Left lobe of liver (tissue), 2 donors: ENCODE measurements around the gene BUD31. TPM values are rescaled to one million over a fixed set of nuclear protein-coding genes. Genes with fewer than 3 reads are reported as not detected.
"Not testable (repeated sequence)": the region's sequence is repeated elsewhere in the genome, so short reads cannot be mapped to it uniquely, and the experiment has no call there.

Experiments used
- ATAC-seq: fragments of 200-7000 bp; cut with Tn5 transposase; one replicate; pipeline ENCODE4 v1.9.1; 2020; ENCODE audit warnings: mild to moderate bottlenecking, moderate library complexity
- DNase-seq: peaks from one replicate; pipeline ENCODE4 v3.0.0-alpha.2; 2020; ENCODE audit warnings: low spot score
- total RNA-seq: library from RNA; stranded (reverse); gene quantifications from one replicate; pipeline ENCODE4 v1.2.1, GENCODE V29; 2021
- donor health status: DM: no; HTN: no; CAD: no; lungs with moderate emphysema.
- donor health status: DM: no; HTN: yes; CAD: no.

BUD31 gene
- total RNA-seq, 1 donor from 2014 or later: 25.8 TPM

DNA sequence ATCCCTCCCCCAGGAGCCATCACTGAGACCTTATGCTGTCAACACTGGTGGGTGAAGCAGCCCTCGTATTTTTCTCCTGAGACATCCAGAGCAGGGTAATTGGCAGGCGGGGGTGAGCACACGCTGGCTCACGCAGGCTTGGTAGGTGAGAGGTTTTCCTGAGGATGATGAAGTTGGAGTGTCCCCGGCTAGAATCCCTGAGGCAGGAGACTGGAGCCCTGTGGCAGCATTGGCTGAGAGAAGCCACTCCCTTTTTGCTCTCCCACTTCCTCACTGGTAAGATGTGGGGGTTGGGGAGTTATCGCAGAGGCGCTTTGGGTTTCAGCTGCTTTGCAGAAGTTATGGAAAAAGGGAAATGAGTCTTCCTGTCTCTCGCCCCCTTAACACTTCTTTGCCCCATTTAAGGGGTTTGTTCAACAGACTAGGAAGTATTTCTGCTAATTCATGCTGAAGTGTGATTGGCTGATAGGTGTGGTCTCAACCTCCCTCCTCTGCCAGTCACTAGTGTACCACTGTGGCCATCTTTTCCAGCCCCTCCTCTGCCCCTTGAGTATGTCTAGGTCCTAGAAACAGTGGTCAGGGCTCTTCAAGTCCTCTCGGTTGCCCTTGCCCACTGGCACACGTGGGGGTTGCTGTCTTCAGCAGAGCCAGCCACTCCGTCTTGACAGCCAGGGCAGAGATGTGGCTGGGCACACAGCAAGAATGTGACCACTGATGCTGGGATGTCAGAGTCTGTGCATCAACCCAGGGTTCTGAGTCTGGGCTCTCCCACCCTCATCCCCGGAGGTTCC is 28.5 kb upstream of the BUD31 start:
- ATAC-seq (peak; percentile 2), DNase-seq (no peak)

DNA sequence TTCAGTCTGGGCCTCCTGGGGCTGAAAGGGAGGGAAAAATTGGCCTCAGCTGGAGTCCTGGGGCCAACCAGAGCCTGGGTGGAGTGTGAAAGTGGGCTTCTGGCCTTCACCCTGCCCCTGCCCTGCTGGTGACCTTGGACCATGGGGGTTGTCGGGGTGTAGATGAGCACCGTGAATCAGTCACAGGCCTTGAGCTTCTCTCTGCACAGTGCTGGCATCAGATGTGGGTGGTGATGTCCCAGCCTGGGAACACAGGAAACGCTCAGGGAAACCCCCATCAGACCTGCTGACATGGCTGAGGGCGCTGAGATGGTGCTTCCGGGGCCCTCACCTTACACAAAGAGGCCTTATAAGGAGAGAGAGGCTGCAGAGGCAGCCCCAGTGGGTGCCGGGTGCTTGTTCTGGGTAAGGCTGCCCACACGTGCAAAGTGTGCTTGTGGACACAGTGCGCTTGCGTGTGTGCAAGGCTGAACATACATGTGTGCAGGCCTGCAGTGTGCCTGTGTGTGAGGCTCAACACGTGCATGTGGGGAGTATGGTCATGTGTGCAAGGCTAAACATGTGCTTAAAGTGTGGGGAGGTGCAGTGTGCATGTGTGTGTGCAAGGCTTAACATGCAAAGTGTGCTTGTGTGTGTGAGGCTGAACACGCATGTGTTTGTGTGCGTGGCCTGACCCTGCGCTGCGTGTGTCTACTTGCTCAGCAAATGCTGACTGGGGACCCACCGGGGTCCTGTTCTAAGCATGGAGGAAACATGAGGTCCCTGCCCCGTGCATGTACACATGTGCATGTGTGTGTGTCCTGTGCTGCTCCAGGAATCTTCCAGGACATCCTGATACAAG is 27.7 kb upstream of the BUD31 start:
- DNase-seq (no peak), ATAC-seq (peak; percentile 24)

DNA sequence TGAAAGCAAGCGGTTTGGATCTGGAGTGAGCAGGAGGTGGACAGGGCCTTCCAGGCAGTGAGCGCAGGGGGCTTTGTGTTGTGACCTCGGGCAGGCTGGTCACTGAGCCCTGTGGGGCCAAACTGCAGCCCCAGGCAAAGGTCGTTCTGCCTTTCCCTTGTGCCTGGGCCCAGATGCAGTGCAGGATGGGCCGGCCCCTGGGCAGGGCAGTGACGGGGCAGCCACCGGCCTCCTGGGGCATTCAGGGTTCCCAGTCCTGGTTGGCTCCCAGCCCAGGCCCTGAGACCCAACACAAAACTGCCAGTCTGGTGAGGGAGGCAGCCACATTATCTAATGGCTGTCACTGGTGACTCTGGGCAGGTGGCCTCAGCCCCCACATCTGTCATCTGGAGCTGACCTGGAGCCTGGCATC is 27.1 kb upstream of the BUD31 start:
- ATAC-seq (peak; percentile 84), DNase-seq (peak; percentile 80)

DNA sequence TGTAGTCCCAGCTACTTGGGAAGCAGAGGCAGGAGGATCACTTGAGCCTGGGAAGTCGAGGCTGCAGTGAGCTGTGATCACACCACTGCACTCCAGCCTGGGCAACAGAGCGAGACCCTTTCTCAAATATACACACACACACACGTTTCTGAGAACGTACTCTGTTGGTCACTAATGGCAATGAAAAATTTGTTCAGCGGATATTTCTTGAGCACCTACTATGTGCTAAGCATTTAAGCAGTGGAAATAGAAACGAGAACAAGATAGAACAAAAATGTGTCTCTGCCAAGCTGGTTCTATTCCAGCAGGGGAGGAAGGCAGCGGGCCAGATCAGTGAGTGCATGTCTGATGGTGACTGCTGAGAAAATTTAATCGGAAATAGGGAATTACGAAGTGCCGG is 25.6 kb upstream of the BUD31 start:
- ATAC-seq (no peak), DNase-seq (no peak)

DNA sequence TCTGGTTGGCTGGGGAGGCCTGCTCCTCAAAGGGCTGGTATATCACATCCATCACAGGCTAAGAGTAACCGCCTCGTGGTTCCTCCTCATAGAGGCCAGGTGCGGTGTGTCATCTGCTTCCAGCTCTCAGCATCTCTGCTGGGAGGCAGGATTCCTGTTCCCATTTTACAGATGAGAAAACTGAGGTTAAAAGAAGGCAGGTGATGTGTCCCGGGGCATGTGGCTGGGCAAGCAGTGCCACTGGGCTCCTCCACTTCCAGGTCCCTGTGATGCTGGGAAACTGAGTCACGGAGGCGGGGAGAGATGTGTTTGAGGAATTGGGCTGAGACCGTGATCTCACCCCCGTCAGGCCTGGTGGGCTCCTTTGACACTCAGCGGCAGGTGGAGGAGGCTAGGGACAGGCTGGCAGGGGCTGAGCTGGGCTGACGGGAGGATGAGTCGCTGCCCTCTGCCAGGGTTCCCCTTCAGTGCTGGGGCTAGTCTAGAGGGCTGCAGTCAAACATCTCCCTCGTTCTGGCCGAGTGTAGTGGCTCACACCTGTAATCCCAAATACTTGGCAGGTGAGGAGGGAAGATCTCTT is 24.9 kb upstream of the BUD31 start:
- DNase-seq: no peak
- no peak for ATAC-seq

DNA sequence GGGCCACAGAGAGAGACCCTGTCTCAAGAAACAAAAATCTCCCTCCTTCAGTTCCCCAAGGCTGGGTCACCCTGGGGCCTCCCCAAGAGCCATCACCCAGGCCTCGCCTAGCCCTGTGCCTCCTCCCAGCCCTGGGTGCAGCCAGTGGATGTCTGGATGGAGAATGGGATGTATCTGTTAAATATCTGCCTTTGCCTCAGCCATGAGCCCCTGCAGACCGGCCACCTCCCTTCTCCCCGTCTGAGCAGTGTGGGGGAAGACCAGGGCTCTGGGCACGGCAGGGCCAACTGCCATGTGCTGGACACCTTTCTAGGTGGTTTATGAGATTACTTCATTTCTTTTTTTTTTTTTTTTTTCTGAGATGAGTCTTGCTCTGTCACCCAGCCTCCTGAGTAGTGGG is 24.2 kb upstream of the BUD31 start:
- DNase-seq: no peak

DNA sequence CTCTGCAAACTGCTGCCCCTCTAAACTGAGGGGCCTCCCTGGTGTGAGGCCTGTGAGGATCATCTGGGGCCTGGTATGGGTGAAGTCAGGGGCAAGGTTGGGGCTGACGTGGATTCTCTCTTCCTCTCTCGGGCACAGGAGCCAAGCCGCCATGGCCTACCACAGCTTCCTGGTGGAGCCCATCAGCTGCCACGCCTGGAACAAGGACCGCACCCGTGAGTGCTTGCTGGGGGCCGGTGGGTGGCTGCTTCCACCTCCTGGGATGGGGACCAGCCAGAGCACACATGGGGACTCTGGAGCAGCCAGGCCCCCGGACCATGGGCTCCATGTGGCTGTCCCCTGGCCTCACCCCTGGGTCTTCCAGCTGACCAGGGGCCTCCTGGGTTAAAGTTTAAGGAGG is 23.2 kb upstream of the BUD31 start:
- no peak for ATAC-seq
- no peak for DNase-seq

More for the DNA sequence above, 24.2 kb upstream of the BUD31 start:
- ATAC-seq: no peak

DNA sequence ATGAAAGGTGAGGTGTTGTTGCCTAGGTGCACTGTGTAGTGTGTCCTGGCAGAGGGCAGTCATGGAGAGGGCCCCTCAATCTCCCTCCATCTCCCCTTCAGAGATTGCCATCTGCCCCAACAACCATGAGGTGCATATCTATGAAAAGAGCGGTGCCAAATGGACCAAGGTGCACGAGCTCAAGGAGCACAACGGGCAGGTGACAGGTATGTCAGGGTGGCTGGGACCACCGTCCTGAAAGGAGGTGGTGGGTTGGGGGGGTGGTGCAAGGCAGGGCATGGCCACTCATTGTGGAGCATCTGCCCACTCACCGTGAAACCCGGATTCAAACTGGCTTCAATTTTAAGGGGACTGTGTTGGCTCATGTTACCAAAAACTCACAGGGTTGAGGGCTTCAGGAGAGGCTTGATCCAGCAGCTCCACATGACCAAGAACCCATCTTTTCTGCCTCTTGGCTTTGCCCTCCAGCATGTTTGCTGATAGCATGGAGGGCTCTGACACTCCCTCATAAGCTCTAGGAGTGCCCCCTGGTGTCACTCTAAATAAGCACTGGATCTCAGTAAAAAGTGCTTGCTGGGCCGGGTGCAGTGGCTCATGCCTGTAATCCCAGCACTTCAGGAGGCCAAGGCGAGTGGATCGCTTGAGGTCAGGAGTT is 22.1 kb upstream of the BUD31 start:
- ATAC-seq: peak; percentile 29
- no peak for DNase-seq

DNA sequence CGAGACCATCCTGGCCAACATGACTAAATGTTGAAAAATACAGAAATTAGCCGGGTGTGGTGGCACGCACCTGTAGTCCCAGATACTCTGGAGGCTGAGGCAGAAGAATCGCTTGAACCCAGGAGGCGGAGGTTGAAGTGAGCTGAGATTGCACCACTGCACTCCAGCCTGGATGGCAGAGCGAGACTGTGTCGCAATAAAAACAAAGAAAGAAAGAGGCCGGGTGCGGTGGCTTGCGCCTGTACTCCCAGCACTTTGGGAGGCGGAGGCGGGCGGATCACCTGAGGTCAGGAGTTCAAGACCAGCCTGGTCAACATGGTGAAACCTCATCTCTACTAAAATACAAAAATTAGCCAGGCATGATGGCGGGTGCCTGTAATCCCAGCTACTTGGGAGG is 21.5 kb upstream of the BUD31 start:
- peak; percentile 12 for ATAC-seq
- not testable (repeated sequence) for DNase-seq

DNA sequence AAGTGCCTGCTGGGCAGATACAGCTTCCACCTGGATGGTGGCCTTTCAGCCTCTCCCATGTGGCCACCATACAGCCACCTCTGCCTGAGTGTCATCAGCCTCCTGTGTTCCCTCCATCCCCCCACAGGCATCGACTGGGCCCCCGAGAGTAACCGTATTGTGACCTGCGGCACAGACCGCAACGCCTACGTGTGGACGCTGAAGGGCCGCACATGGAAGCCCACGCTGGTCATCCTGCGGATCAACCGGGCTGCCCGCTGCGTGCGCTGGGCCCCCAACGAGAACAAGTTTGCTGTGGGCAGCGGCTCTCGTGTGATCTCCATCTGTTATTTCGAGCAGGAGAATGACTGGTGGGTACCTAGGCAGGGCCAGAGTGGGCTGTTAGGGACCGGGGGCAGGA is 20.9 kb upstream of the BUD31 start:
- DNase-seq (no peak), ATAC-seq (no peak)

DNA sequence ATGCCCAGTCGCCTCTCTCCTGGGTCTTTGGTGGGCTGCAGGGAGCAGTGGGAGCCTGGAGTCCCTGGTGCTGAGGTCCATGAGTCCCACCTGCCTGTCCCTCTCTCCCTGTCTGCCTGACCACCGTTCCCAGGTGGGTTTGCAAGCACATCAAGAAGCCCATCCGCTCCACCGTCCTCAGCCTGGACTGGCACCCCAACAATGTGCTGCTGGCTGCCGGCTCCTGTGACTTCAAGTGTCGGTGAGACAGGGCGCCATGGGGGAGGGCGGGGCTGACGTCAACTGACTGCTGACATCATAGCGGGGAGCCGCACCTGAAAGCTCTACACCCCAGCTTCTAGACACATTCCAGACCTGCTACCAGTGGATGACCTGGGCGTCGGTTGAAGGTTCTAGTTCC is 19.0 kb upstream of the BUD31 start:
- no peak for ATAC-seq
- DNase-seq: no peak

DNA sequence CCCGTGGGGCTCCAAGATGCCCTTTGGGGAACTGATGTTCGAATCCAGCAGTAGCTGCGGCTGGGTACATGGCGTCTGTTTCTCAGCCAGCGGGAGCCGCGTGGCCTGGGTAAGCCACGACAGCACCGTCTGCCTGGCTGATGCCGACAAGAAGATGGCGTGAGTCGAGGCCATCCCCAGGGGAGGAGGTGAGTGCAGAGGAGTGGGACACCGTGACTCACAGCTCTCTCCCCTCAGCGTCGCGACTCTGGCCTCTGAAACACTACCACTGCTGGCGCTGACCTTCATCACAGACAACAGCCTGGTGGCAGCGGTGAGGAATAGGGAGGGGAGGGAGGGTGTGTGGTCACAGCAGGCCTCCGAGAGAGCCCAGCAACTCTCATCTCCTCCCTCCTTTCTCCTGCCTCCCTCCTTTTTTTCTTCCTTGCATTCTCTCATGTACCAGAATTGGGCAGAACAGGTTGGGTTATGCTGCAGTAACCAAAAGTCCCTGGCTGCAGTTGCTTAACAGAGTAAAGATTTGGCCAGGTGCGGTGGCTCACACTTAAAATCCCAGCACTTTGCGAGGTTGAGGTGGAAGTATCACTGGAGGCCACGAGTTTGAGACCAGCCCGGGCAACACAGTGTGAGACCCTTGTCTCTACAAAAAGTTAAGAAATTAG is 17.7 kb upstream of the BUD31 start:
- ATAC-seq: no peak
- DNase-seq: no peak

DNA sequence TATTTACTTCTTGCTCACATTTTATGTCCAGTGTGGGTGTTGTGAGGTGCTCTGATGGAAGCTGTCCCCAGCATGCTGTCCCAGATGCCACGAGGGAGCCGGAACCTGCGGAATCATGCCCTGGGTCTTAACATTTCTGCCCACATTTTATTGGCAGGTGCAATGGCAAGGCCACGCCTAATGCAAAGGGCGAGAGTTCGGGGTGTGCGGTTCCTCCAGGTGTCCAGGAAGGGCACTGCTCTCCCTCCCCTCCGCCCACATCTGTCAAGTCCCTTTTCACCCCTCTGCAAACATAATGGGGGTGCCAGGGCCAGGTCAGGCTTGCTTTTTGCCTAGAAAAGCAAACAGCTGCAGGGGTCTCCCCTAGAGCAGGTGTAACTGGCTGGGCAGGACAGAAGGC is 16.7 kb upstream of the BUD31 start:
- ATAC-seq (no peak), DNase-seq (no peak)

DNA sequence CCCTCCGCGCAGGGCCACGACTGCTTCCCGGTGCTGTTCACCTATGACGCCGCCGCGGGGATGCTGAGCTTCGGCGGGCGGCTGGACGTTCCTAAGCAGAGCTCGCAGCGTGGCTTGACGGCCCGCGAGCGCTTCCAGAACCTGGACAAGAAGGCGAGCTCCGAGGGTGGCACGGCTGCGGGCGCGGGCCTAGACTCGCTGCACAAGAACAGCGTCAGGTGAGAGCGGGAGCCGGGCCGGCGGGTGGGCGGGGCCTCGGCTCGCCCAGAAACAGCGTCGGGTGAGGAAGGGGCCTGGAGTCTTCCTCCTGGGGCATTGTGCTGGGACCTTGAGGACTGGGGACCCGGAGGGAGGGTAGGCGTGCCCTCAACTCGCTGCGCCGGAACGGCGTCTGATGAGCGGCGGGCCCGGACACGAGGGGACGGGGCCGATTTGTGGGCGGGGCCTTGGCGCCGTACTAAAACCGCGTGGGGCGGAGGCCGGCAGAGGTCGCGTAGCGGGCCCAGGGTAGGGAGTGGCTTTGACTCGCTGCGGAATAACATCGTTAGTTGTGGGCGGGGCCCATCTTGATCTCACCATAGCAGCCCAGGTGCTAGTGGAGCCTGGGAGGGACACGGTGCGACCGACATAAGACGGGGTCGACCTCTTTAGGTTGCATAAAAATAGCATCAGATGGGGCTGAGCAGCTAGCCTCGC is 16.0 kb upstream of the BUD31 start:
- DNase-seq (peak; percentile 64), ATAC-seq (peak; percentile 53)

DNA sequence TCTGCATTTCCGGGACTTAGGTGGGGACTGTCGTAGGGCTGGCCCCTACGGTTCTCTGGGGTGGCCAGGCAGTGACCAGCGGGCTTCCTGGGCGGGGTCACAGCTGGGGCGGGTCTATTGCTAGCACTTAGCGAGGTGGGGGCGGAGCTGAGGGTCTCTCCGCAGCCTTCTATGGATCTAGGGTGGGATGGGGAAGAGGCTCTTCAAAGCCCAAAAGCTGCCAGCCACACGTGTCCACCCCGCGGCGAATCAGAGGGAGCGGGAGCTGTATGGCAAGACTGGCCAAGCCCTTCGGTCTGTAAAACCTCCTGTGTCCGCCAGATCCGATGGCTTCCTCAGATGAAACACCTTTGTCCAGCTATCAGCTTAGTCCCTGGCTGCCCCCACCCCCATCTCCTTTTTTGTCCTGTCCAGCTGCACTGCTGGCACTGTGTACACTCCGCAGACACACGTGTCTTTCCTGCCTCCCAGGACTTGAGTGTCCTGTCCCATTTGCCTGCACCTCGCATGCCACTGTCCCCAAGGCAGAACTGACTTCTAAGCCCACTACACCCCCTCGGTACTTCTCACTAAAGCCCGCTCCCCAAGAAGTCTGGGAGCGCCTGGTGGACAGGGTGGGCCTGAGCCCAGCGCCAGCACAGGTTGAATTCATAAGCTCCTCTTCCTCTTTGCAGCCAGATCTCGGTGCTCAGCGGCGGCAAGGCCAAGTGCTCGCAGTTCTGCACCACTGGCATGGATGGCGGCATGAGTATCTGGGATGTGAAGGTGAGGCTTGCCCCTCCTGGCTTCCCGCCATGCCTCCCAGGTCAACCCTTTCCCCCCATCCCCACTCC is 15.2 kb upstream of the BUD31 start:
- no peak for DNase-seq
- ATAC-seq: peak; percentile 2

DNA sequence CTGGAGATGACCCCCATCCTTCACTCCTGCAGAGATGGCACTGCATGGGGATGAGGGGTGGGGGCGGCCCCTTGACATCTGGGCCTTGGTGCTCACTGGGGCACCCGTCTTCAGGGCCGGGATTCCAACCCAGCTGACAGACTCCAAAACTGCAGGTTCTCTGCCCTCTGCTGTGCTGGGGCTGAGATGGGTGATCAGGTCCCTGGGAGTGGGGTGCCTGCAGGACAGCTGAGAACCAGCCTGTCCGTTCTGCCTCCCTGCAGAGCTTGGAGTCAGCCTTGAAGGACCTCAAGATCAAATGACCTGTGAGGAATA is 14.6 kb upstream of the BUD31 start:
- DNase-seq (no peak), ATAC-seq (no peak)

DNA sequence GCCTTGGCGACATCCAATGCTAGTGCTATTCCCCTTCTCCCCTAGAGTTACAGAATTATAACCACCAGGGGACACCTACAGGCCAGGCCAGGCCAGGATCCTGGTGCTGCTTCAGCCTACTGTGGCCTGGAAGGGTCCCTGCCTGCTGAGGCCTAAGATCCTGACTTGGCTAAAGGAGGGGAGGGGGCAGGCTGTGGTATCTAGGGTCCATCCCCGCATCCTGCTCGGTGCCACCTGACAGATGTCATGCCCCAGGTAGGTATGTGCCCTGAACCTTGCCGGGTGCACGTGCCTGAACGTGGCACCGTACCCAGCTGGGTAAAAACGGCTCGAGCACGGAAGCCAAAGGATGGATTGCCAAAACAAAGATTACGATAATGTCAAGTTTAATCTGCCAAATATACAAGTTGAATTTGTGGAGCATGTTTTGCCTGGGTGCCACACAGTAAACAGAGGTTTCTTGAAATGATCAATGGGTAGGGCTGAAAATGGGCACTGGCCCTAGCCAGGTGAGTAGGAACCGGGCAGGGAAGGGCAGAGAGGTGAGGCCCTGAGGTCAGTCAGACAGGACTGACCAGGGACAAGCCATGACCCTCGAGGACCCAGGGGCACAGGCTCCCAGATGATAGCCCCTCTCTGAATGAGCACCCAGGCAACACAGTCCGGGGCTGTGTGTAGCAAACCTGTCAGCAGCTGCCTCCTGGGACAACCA is 13.0 kb upstream of the BUD31 start:
- peak; percentile 81 for ATAC-seq

DNA sequence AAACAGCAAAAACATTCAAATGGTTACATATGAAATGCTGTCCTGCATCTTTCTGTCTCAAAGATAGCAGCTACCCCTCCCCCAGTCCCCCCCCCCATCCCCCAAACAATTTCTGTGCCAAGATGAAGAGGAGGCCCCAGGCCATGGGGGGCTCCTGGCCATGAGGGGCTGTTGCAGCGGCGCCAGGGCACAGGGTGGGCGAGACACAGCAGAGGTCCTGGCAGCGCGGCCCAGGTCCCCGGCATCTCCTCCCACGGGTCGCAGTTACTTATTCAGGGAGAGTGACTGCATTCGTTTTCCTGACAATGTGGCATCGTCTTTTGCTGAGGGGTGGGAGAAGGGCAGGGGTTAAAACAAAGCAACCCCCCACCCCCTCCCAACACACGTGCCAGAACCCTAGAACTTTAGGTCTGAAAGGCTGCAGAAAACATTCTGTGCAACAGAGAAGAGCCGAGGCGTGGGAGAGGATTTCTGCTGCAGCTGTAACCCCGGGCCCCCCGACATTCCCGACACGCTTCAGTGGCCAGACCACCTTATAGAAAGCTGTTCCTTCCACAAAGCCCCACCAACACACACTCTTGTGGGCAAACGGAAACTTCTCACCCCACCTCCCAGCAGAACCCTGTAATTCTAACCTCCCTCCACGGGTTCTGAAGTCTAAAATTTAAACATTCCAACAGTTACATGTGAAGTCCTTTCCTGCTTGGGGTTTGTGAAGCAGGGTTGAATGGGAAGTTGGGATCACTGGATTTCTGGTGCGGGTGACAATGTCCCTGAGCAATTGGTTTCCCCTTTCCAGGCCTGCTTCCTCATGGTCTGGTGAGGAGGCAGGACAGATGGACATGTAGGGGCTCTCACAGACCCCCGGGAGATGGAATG is 12.1 kb upstream of the BUD31 start:
- ATAC-seq (no peak), DNase-seq (no peak)

More for the DNA sequence above, 13.0 kb upstream of the BUD31 start:
- DNase-seq: peak; percentile 89
